Left renal pelvis (tissue), 4 donors: ENCODE results near the gene TCF19. TPM values are rescaled to one million over a fixed set of nuclear protein-coding genes. Genes with fewer than 3 reads are reported as not detected.
A peak's percentile ranks its signal among the peaks of the same experiment; 100 is the strongest.

Source experiments
- DNase-seq, 4 donors: peaks; one replicate each; pipeline ENCODE4 v3.0.0-alpha.2; 2013; ENCODE audit warnings: low read depth in 4 of 4, low spot score in 3 of 4
- polyA plus RNA-seq, 4 donors: library from polyadenylated mRNA; unstranded; fragments of 120-200 nt; gene quantifications; one replicate each; pipeline ENCODE4 v1.2.1, GENCODE V29; 2013; ENCODE audit not compliant: insufficient read length in 4 of 4

Gene TCF19
- polyA plus RNA-seq, 4 donors, result 17.3 to 26.0 (median 18.3) TPM

DNA sequence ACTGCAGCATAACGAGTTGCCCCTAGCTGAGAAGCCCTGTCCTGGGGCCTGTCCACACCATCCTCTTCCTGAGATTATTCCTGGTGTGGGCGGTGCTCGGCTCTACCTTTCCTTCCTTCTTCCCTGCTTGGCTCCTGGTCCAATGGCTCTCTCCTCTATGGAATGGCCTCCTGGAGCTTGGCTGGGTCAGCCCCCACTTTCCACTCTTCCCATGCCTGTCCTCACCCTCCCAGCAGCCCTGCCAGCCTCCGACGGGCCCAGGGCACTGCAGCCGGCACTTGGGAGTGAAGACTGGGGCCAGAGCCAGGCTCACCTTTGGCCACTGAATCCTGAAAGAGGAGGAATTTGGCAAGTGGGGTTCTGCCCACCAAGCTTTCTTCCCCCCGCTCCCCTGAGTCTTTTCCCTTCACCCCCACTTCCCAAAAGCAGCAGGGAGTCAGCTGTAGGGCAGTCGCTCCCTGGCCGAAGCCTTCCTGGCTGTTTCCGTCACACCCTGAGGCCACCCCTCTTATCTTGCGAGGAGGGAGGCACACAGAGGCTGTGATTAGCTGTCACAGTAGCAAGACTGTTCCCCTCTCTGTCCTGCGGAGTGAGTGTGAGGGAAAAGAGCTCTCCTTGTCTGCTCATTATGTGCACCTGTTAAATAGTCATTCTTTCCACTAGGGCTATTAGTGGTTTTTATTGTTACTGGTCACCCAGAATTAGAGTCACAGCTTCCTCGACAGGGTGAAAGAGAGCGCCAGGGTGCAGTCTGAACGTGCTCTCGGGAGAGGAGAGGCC, 31.8 kb upstream of the TCF19 start:
- no peak for DNase-seq

DNA sequence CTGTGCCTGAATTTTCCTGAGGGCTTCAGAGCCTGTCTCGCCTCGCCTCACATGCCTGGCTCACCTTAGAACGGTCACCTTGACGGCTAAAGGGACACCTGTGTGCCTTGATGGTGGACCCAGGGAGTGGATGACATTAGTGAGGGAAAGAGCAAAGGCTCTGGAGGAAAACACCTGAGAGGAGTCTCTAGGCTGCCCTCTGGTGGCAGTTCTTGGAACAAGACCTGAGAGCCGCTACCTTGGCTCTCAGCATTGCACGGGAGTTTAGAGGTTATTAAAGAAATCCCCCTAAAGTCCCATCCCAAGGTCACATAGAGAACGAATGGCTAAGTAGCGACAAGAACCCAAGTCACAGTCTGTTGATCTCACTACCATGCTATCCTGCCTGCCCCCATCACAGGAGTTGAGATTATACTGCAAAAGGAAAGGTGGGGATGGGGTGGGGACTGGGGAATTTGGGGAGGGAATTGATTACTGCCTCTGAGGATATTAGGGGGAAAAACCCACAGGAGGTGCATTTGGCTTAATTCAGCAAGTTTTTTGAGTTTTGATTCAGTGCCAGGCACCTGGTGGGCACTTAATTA, 30.2 kb upstream of the TCF19 start:
- DNase-seq, result peak in 1 of 4 donors; percentile 32

DNA sequence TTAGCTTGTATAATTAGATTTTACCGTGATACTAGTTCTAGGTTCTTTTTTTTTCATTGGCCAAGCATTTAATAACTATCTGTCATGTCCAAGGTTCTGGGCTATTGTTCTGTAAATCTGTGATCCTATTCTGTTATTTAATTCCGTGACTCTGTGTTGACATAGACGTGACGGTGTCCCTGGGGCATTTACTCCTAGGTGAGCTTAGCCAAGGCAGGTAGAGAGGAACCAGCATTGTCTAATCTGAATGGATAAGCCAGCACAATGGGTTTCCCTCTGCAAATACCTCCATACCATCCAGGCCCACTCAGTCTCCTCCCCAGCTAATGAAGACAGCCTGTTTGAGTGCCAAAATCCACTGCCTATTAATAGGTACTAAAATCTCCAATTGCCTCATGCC, 29.3 kb upstream of the TCF19 start:
- no peak for DNase-seq

DNA sequence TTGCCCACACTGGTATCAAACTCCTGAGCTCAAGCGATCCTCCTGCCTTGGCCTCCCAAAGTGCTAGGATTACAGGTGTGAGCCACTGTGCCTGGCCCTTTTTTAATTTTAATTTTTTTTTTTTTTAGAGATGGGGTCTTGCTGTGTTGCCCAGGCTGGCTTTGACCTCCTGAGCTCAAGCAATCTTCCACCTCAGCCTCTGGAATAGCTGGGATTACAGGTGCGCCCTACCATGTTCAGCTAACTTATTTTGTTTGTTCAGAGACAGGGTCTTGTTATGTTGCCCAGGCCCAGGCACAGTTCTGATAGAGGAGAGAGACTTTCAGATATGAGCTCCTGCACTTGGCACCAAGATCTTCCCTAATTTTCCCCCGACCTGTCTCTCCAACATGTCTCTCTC, 27.6 kb upstream of the TCF19 start:
- DNase-seq, result no peak

DNA sequence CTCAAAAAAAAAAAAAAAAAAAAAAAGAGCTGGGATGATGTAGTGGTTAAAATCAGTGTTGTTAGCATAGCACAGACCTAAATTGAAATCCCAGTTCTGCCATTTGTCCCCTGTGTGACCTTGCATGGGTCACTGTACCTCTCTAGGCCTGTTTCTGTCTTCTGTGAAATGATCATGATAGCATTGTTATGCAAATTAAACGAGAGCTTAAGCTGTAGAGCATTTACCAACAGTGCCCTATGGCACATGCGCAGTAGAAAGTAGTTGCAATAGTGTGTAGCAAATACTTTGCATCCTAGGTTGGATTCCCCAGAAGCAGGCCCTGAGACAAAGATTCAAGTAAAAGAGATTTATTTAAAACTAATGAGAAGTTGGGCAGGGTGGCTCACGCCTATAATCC, 26.8 kb upstream of the TCF19 start:
- DNase-seq, result no peak

DNA sequence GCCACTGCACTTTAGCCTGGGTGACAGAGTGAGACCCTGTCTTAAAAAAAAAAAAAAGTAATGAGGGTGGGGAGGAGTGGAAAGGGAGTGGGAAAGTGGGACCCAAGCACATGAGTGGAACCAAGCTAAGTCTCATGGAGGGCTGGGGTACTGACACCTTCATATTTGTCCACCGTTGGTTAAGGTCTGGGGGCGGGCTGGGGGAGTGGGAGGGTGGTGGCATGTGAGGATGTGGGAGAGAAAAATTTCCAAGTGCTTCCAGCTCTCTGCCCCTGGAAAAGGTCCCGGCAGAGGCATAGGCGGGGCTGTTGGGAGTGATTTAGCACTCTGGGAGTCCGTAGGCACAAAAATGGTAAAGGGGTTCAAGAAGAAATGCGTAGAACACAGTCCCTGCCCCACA, 25.6 kb upstream of the TCF19 start:
- no peak for DNase-seq

DNA sequence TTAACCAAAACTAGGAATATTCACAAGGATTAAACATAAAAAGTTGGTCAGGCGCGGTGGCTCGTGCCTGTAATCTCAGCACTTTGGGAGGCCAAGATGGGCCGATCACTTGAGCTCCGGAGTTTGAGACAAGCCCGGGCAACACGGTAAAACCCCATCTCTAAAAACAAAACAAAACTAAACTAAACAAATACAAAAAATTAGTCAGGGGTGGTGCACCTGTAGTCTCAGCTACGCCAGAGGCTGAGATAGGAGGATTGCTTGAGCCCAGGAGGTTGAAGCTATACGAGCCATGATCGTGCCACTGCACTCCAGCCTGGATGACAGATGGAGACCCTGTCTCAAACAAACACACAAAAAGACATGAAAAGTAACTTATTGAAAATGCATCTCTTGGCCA, 22.7 kb upstream of the TCF19 start:
- DNase-seq, result no peak

DNA sequence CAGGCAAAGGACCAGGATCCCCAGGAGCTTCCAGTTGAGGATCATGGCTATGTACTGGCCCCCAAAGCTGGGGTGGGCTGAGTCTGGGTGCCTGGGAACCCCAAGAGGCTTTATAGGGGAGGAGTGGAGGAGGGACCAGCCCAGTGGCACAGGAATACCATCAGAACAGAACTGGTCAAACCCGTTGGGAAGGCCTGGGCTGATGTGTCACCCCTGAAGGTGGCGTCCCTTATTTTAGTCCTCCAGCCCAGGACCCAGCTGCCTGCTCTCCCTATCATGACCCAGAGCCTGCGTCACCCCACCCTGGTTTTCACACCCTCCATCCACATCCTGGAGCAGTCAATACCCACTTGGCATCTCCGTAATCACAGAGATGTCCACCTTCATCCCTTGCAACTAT, 19.4 kb upstream of the TCF19 start, which contains the start of gene PSORS1C2:
Gene PSORS1C2 (minus strand): TSS at position 85 of the 400 bp plus-strand sequence. CDS start 40 bp downstream, at position 45.
- DNase-seq, result no peak

DNA sequence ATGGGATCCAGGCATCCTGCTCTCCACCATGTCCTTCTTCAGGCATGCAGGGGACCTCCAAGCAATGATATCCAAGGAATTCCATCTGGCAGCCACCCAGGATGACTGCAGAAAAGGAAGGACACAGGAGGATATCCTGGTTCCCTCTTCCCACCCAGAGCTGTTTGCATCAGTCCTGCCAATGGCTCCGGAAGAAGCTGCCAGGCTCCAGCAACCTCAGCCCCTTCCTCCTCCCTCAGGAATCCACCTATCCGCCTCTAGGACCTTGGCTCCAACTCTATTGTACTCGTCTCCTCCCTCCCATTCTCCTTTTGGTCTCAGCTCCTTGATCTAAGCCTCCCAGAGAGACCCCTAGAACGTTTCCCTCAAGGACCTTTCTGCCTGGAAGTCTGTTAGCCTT, 18.8 kb upstream of the TCF19 start:
- no peak for DNase-seq

DNA sequence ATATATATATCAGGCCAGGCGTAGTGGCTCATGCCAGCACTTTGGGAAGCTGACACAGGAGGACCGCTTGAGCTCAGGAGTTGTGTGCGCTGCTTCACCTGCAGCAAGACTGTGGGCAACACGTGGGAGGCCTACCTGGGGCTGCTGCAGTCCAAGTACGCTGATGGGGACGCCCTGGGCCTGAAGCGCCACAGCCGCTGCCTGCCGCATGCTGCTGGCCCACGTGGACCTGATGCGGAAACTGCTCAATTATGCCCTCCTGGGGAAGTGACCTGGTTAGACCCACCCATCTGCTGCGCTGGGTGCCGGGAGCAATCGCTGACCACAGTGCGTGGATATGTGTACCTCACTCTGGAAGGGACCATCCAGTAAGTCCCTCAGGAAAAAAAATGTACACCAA, 17.7 kb upstream of the TCF19 start:
- DNase-seq, result no peak

DNA sequence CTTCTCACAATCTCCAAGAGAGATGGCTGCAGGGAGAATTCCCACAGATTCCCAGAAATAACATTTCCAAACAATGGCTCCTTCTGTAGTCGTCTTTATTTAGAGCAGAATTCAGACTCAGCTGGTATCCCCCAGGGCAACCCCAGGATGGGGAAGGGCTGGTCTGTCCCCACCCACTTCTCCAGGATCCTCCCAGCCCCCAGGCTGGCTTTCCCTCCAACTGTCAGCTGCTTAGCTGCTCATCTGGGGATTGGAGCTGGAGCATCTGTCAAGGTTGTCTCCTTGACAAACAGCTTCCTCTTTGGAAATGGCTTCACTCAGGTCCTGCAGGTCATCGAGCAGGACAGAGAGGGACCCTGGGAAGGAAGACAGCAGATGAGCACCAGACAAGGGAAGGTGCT, 16.0 kb upstream of the TCF19 start:
- no peak for DNase-seq

DNA sequence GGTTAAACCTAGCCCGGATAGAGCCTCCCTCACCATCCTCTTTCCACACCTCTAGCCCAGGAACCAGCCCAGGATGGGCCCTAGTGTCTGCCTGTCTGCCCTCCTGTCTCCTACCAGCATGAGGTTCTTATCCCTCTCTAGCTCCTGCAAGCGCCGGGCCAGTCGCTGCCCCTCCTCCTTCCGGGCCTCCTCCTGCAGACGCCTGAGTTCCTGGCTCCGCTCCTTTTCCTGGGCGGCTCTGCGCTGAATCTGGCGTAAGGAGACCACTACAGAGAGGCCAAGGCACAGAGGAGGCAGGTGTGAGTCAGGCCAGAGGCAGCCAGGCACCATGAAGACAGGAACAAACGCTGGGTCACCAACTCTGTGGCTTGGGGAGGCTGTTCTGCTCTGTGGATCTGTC, 15.2 kb upstream of the TCF19 start:
- DNase-seq, result no peak

DNA sequence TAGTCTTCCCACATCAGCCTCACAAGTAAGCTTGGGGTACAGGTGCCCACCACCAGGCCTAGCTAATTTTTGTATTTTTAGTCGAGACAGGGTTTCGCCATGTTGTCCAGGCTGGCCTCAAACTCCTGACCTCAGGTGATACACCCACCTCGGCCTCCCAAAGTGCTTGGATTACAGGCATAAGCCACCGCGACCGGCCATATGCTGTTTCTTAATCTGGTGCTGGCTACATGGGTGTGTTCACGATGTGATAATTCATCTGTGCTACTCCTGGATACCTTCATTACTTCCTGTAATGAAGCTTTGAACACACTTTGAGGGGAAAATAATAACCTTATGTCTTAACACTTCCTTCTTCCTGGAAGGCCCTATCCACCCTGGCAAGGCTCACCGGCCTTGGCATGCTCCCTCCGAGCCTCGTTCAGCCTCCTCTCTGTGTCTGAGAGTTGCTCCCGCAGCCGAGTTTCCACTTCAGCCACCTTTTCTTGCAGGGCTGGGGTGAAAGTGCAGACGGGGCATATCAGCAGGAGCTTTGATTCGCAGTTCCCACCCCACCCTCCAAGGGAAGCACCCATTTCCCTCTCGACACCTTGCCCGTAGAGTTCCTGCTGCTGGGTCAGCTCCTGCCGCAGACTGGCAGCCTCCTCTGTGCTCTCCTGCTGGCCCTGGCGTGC, 14.0 kb upstream of the TCF19 start:
- no peak for DNase-seq

DNA sequence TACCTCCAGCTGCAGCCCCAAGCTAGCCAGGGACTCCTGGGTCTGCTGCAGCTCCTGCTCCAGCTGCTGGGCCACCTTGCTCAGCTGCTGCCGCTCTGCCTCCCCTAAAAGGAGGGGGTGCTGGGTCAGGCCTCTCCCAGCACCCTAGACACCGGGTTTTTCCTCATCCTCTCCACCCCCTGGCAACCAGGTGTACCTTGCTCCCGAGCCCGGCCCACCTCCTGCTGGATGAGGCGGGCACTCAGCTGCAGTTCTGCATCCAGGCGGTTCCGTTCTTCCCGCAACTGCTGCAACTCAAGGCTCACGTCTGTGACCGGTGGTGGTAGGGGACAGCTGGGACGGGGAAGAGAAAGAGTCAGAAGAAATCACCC, 13.4 kb upstream of the TCF19 start:
- no peak for DNase-seq

DNA sequence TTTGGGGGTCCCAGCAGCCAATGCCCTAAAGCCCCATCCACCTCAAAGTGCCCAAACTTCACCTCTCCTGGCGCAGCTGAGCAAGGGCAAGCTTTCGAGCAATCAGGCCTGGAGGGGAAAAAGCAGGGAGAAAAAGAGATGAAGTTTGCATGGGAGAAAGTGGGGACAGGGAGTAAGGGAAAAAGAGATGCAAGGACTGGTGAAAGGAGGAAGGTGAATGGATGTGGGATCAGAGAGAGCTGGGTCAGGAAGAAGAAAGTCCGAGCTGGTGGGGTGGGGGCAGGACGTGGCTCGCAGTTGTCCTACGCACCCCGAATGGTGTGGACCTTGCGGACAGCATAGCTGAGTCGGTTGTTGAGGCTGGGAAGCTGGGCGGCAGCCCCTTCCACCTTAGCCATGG, 13.0 kb upstream of the TCF19 start:
- DNase-seq, result no peak

DNA sequence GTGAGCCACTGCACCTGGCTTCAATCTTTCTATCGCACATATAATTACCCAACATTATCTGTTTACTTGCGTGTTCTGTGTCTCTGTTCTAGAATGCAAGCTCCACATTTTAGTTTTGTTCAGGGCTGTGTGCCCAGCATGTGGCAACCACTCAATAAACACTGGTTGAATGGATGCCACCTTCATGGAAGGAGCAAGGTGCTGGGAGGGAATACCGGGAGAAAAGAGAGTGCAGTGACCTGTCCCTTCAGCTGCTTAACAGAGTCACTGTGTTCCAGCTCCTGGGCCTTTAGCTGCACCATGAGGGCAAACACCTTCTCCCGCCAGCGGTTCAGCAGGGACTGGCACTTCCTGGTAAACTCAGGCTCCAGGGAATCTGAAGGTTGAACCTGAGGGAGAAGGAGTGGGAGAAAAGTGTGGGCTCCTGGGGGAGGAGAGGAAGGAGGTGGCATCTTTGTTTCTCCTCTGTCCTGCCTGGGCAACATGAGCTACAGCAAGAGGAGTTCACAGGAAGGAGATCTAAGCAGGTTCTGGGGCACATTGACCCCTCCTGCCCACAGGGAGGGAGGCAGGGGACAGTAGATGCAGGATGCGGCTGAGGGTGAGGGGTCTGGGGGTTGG, 8.5 kb upstream of the TCF19 start:
- no peak for DNase-seq

DNA sequence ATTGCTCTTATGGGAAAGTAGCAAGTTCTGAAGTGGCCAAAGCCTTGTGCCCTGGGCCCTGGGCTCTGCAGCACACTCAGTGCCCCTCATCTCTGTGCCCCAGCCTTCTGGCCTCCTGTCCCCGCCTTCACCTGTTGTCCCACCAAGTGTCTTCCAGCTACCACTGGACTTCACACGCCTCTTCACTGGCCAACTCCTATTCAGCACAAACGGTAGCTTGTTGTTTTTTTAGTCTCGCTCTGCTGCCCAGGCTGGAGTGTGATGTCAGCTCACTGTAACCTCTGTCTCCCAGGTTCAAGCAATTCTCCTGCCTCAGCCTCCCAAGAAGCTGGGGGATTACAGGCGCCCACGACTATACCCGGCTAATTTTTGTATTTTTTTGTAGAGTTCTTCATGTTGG, 5.6 kb upstream of the TCF19 start:
- DNase-seq, result peak in 1 of 4 donors; percentile 22

DNA sequence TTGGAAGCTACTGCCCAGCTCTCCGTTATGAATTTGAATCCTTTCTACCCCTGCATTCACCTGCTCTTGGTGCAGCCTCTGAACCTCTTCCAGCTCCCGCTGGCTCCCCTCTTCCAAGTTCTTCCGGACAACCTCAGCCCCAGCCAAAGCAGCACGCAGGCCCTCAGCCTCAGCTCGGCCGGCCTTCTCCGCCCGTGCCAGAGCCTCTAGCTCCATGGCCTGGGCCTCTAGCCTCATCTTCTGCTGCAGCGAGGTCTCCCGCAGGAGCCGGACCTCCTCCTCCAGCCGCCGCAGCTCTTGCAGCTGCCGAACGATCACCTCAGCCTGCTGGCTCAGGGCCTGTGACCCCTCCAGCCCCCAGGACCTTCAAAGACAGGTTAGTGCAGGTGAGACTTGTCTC, 4.0 kb upstream of the TCF19 start:
- no peak for DNase-seq

DNA sequence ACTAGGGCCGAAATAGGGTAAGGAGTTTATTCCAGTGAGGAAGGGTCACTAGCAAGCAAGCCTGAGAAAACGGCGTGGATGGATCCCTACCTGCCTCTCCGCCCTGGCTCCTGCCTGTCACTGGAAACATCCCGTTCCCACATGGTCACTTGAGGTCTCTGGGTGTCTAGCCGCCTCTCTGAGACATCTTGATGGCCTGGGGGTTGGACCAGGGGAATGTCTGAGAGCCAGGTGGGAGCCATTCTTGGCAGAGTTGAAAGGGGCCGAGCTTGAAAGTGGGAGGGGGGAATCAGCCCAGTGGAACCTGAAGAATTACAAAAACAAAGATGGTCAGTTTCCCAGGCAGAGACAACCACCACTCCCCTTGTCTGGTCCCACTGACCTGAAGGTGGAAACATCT, 1.7 kb upstream of the TCF19 start:
- DNase-seq, result no peak

DNA sequence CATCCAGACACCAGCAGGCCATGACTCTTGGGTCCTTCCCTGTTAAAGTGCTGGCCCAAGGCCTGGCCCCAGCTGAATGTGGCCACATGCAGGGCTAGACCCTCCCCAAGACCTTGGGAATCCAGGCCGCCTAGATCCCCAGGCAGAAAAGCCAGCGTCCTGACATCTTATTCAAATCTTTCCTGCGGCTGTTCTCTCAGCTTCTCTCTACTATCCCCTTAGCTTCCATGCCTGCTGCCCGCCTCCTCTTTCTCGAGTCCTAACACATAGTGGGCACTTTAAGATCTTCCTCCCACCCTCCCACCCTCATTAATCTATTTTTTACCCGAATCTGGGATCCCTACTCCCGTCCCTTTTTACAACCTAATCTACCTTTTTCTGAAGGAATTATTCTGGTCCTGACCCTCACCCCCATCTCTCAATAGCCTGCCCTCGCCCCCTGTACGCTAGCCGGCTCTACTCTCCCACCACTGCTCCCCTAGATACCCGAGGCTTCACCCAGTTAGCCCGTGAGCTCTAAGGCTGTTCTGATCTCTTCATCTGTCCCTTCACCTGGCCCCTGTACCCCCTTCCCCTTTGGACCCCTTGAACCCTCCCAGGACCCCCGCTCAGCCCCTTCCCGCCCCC, 763 bp upstream of the TCF19 start, which contains the start of gene CCHCR1:
Gene CCHCR1 (minus strand): TSS at position 290 of the 627 bp plus-strand sequence. CDS start 202 bp downstream, at position 88.
- no peak for DNase-seq
